GM10248 (cell line): ENCODE results near the gene TFPT.

Experiments
- CTCF ChIA-PET: fragments of 300-600 bp; sonication (Branson Sonifier 250); formaldehyde crosslinking; extraction: SDS; loops from one replicate; lab custom pipeline; 2021; ENCODE audit warnings: antibody characterized with exemption; lab: Yijun Ruan, JAX
- POLR2A ChIA-PET: fragments of 350-650 bp; sonication (Branson Sonifier 250); formaldehyde crosslinking; extraction: SDS; loops from one replicate; lab custom pipeline; 2020; ENCODE audit warnings: antibody characterized with exemption; lab: Yijun Ruan, JAX
- DNase-seq: peaks from one replicate; pipeline ENCODE4 v3.0.0; 2012; ENCODE audit errors: extremely low spot score
- CTCF ChIP-seq: IDR thresholded peaks from 2 replicates; pipeline ENCODE4 v1.5.1; 2012; ENCODE audit warnings: mild to moderate bottlenecking, low read depth; ENCODE audit errors: extremely low read depth, missing control alignments, control extremely low read depth

Gene TFPT

GRCh38 chr19:54155694-54156093 is 40.2 kb upstream of the TFPT start:
- no peak for DNase-seq
- CTCF ChIA-PET: interaction anchor here (0.9 kb wide), 1 partner anchor 13 kb away, joined by 3 read pairs; no protein-coding TSS in a partner anchor

GRCh38 chr19:54154603-54155345 is 39.3 kb upstream of the TFPT start:
- no peak for TF ChIP-seq CTCF
- ChIA-PET CTCF (no interaction called here), POLR2A (no interaction called here)
- no peak for DNase-seq

More at GRCh38 chr19:54155694-54156093, 40.2 kb upstream of the TFPT start:
- POLR2A ChIA-PET: interaction anchor here (1.3 kb wide), 1 partner anchor 19 kb away, joined by 3 read pairs; no protein-coding TSS in a partner anchor
- no peak for TF ChIP-seq CTCF

GRCh38 chr19:54153731-54154326 is 38.4 kb upstream of the TFPT start:
- TF ChIP-seq CTCF: no peak
- ChIA-PET CTCF (no interaction called here), POLR2A (no interaction called here)
- DNase-seq: no peak

GRCh38 chr19:54152878-54153524 is 37.5 kb upstream of the TFPT start:
- CTCF ChIA-PET: no interaction called here
- POLR2A ChIA-PET: no interaction called here
- TF ChIP-seq CTCF: no peak
- no peak for DNase-seq

GRCh38 chr19:54152267-54152666 is 36.8 kb upstream of the TFPT start:
- ChIA-PET CTCF (no interaction called here), POLR2A (no interaction called here)
- no peak for DNase-seq
- no peak for TF ChIP-seq CTCF

- TF ChIP-seq CTCF: no peak
- DNase-seq: no peak
- POLR2A ChIA-PET: interaction anchor here (1.9 kb wide), 1 partner anchor 14 kb away, joined by 7 read pairs; the partner anchor contains the start of gene CNOT3
- CTCF ChIA-PET: interaction anchor here (3.0 kb wide), 1 partner anchor 17 kb away, joined by 9 read pairs; no protein-coding TSS in a partner anchor
Measured at GRCh38 chr19:54151362-54152035, 36.0 kb upstream of the TFPT start.
